WTC11 (cell line): ENCODE results near the gene ABHD12. TPM values are rescaled to one million over a fixed set of nuclear protein-coding genes. Genes with fewer than 3 reads are reported as not detected.

Experiments
- ATAC-seq: fragments of 200-7000 bp; cut with Tn5 transposase; 2 replicates; pipeline ENCODE4 v1.10.0; 2021; ENCODE audit warnings: mild to moderate bottlenecking, moderate library complexity
- CTCF ChIA-PET: fragments of 300-600 bp; sonication (Branson Sonifier 250); formaldehyde crosslinking; loops from one replicate; lab custom pipeline; 2021; ENCODE audit warnings: antibody characterized with exemption; lab: Charles Lee
- POLR2A ChIA-PET: fragments of 350-600 bp; sonication (Branson Sonifier 250); formaldehyde crosslinking; loops from one replicate; lab custom pipeline; 2021; ENCODE audit warnings: antibody characterized with exemption; lab: Charles Lee
- DNase-seq: peaks from one replicate; pipeline ENCODE4 v3.0.0; 2021; ENCODE audit warnings: low spot score
- H3K27ac Mint-ChIP-seq: 2 replicates; pipeline ENCODE4 v1.8.0; 2021; ENCODE audit warnings: mixed read lengths
- H3K27me3 Mint-ChIP-seq: 2 replicates; pipeline ENCODE4 v1.8.0; 2021; ENCODE audit warnings: low read depth, mild to moderate bottlenecking, moderate library complexity, mixed read lengths
- H3K36me3 Mint-ChIP-seq: 2 replicates; pipeline ENCODE4 v1.8.0; 2021; ENCODE audit warnings: mixed read lengths
- H3K4me1 Mint-ChIP-seq: 2 replicates; pipeline ENCODE4 v1.8.0; 2022; ENCODE audit warnings: mixed read lengths
- H3K4me3 Mint-ChIP-seq: 2 replicates; pipeline ENCODE4 v1.8.0; 2021; ENCODE audit warnings: mild to moderate bottlenecking, moderate library complexity, mixed read lengths
- H3K9me3 Mint-ChIP-seq: 2 replicates; pipeline ENCODE4 v1.8.0; 2021; ENCODE audit warnings: mixed read lengths
- ATF2 ChIP-seq: sonication (generic); formaldehyde crosslinking; IDR thresholded peaks from 2 replicates; pipeline ENCODE4 v1.8.1; 2022; ENCODE audit warnings: low read depth, missing genetic modification reagents, borderline replicate concordance
- ATF3 ChIP-seq: sonication (generic); formaldehyde crosslinking; conservative IDR thresholded peaks from 2 replicates; pipeline ENCODE4 v1.8.1; 2022; ENCODE audit warnings: mild to moderate bottlenecking, missing genetic modification reagents
- CREB1 ChIP-seq: sonication (generic); formaldehyde crosslinking; IDR thresholded peaks from 2 replicates; pipeline ENCODE4 v1.8.0; 2023; ENCODE audit warnings: mild to moderate bottlenecking, missing genetic modification reagents
- HMGXB4 ChIP-seq: sonication (generic); formaldehyde crosslinking; IDR thresholded peaks from 2 replicates; pipeline ENCODE4 v1.8.1; 2023; ENCODE audit warnings: mild to moderate bottlenecking, moderate library complexity, missing genetic modification reagents
- IRF1 ChIP-seq: sonication (generic); formaldehyde crosslinking; IDR thresholded peaks from 2 replicates; pipeline ENCODE4 v1.8.0; 2023; ENCODE audit warnings: missing genetic modification reagents
- SMAD4 ChIP-seq: sonication (generic); formaldehyde crosslinking; IDR thresholded peaks from 2 replicates; pipeline ENCODE4 v1.8.0; 2022; ENCODE audit warnings: mild to moderate bottlenecking, missing genetic modification reagents
- USF1 ChIP-seq: sonication (generic); formaldehyde crosslinking; IDR thresholded peaks from 2 replicates; pipeline ENCODE4 v1.8.0; 2022; ENCODE audit warnings: mild to moderate bottlenecking, missing genetic modification reagents
- ZMAT4 ChIP-seq: fragments of 250-450 bp; sonication (Bioruptor Pico); IDR thresholded peaks from 2 replicates; pipeline ENCODE4 v1.9.0; 2021; ENCODE audit warnings: mild to moderate bottlenecking
- ZNF423 ChIP-seq: fragments of 250-450 bp; sonication (Bioruptor Pico); IDR thresholded peaks from 2 replicates; pipeline ENCODE4 v2.1.2; 2022; ENCODE audit warnings: mild to moderate bottlenecking, moderate library complexity
- total RNA-seq: library from RNA; stranded (reverse); gene quantifications from 3 replicates; pipeline ENCODE4 v1.2.3, GENCODE V29; 2021

ABHD12 gene
- total RNA-seq, 1 experiment from 2014 or later: 63.1 TPM

- no peak for TF ChIP-seq CREB1
- no peak for TF ChIP-seq IRF1 (CRISPR knock-in tag)
- H3K4me3 Mint-ChIP-seq: no peak overlapping the region
- peaks cover 10% of the 10 kb centered on the region for H3K36me3 Mint-ChIP-seq
- CTCF ChIA-PET: interaction anchor here (1.0 kb wide), 1 partner anchor 14 kb away, joined by 4 read pairs; no protein-coding TSS in a partner anchor
- DNase-seq (no peak), ATAC-seq (no peak)
- no peaks in the 10 kb centered on the region for H3K9me3 Mint-ChIP-seq
- peaks cover 15% of the 10 kb centered on the region for H3K4me1 Mint-ChIP-seq
- H3K27me3 Mint-ChIP-seq: no peaks in the 10 kb centered on the region
- POLR2A ChIA-PET: interaction anchor here (0.5 kb wide), 1 partner anchor 47 kb away, joined by 3 read pairs; no protein-coding TSS in a partner anchor
- 0 out of 2 replicates have a peak overlapping the region, but pooled peaks have one; percentile 11 for H3K27ac Mint-ChIP-seq
Observed at GRCh38 chr20:25301357-25301920, 89.2 kb downstream of the ABHD12 start.

GRCh38 chr20:25300496-25301170 lies 90.0 kb downstream of the ABHD12 start:
- H3K27ac Mint-ChIP-seq: peak overlapping the region; percentile 36; the same call in 1 of the 2 replicates
- POLR2A ChIA-PET: interaction anchor here (0.6 kb wide), 1 partner anchor 135 kb away, joined by 3 read pairs; no protein-coding TSS in a partner anchor

More at GRCh38 chr20:25300496-25301170, 90.0 kb downstream of the ABHD12 start:
- Mint-ChIP-seq H3K36me3 (peaks cover 7% of the 10 kb centered on the region; the same call in 1 of the 2 replicates), H3K9me3 (no peaks in the 10 kb centered on the region), H3K4me3 (no peak overlapping the region), H3K27me3 (no peaks in the 10 kb centered on the region), H3K4me1 (peaks cover 19% of the 10 kb centered on the region)
- peak; percentile 10 for ATAC-seq
- 0 out of 2 replicates have a peak, but pooled peaks have one; percentile 17 for TF ChIP-seq ZNF423
- no peak for TF ChIP-seq ATF2 (CRISPR knock-in tag)
- TF ChIP-seq ATF3: no peak
- TF ChIP-seq HMGXB4: no peak
- TF ChIP-seq SMAD4 (CRISPR knock-in tag): no peak
- no peak for TF ChIP-seq ZMAT4 (CRISPR knock-in tag)
- TF ChIP-seq CREB1: no peak
- no peak for TF ChIP-seq USF1 (CRISPR knock-in tag)
- no peak for DNase-seq
- CTCF ChIA-PET: interaction anchor here (1.0 to 2.1 kb wide), 4 partner anchors 14 to 99 kb away, joined by 4 to 19 read pairs (median 6); no protein-coding TSS in a partner anchor
